NCI-H82 treated with DMSO at 0.1 percent for 48 hours (cell line): Measurements from ENCODE around the gene SPAG17.

Experiments
- DNase-seq: peaks from one replicate; lab custom pipeline; 2025; ENCODE audit not compliant: unreplicated experiment; lab: John Stamatoyannopoulos, UW

Gene SPAG17

DNA sequence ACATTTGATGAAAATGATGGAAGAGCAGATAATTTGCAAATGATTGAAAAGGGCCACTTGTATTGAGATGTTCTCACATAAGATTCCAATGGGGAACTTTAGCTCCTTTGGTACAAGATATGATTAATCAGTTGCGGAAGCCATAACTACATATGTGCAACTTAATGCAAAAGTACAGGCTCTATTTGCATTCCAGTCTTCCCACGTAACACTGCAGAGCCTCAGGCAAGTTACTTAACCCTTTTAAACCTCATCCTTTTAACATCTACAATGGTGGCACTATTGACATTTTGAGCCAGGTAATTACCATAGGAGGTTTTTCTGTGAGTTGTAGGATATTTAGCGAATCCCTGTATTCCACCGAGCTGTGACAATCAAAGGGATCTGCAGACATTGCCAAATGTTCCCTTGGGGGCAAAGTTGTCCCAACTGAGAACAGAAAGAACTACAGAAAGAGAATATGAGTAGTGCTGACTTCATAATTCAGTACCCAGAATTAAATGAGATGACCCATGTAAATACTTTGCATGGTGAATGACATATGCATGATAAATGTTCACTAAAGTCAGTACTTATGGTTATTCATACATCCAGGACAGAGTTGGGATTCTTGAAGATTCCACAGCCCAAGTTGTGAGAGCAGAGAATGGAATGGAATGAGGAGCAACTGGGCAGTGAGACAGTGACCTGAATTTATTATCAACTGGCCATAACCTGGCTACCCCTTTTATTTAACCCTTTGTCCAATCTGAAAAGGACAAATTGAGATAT is 62.6 kb downstream of the SPAG17 start:
- no peak for DNase-seq

DNA sequence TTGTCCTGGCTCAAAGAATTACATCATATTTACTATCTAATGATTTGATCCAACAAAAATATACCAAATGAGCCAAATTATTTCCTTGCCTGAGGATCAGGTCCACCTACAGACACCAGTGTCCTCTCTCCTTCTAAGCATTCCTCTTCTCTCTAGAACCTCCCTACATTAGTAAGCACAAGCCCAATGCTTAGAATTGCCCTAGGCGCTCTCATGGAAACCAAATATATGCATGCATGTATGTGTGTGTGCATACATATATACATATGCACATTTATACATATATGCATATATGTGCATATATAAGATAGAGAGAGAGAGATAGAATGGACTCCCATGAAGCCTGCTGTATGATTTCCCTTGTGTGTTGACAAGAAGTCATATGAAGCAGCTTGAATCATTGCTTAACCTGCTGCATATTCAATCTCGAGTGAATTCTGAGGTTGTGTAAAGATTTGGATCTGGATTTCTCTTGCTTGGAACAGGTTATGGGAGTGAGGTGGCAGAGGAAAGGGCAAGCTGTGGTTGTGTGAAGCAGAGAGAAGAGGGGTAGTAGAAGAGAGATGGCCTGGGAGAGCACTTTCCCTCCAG is 66.1 kb downstream of the SPAG17 start:
- no peak for DNase-seq

DNA sequence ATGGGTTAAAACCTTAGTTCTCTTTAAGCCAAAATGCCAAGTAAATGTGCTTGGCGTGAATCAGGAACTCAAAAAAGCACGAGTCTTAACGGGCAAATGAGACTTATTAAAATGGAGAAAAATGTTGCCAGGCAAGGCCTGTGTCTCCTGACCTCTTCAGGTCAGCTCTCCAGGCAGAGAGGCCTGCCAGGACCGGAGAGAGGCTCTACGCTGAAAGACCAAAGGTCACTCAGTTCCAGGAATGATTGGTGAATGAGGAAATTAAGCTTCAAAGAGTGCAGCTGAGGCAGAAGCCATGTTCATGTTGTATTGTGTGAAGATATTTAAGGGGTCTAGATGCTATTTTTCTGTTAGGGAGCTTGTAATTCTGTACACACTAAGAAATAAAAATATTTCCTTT is 66.6 kb downstream of the SPAG17 start:
- DNase-seq, result no peak

DNA sequence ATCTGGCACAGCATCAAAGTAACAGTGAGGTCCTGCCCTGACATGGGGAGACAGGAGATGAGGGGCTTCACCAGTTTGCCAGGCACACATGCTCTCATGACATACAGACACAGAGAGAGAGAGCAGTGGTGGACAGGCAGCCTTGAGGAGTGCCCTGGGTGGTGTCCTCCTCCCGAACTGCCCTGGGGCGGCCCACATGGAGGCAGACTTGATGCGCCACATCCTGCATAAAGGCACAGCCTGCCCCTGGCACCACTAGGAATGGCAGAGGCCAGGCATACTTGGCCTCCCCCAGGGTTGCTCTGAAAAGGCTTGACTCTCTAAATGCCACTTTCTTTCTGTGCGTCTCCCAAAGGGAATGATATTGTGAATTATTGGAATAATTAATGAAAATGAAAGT is 67.5 kb downstream of the SPAG17 start:
- no peak for DNase-seq

DNA sequence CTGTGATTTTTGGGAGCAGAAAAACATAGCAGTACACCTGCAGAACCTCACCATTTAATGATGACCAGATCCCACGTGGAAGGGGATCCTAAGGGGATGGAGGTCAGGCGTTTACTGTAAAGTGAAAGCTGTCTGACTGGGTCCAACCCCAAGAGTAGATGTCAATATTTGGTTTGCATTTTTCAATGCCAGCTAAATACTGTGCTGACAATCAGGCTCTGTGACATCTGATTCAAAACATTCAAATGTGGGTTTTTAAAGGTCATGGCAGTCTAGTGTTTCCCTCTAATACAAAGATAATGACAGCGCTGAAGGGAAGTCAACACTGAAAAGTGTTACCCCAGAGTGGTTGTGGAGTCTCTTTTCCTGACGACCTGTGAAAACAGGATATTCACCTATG is 68.1 kb downstream of the SPAG17 start:
- no peak for DNase-seq

DNA sequence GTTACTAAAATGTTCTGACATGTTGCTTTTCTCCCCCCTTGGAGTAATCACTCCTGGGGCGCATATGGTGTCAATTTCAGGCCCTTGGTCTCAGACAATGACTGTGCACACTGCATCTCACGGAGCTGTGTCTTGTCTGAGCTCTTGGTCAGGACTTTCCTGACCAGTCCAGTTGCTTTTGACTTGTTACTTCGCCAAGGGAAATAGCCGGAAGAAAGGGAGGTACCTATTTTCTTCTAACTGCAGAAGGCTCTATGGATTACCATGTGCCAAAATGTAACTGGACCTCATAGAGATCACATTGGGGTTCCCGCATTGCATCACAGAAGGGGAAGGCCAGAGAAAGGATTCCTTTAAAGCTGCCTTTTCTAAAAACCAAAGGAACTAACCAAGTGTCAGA is 68.6 kb downstream of the SPAG17 start:
- no peak for DNase-seq

DNA sequence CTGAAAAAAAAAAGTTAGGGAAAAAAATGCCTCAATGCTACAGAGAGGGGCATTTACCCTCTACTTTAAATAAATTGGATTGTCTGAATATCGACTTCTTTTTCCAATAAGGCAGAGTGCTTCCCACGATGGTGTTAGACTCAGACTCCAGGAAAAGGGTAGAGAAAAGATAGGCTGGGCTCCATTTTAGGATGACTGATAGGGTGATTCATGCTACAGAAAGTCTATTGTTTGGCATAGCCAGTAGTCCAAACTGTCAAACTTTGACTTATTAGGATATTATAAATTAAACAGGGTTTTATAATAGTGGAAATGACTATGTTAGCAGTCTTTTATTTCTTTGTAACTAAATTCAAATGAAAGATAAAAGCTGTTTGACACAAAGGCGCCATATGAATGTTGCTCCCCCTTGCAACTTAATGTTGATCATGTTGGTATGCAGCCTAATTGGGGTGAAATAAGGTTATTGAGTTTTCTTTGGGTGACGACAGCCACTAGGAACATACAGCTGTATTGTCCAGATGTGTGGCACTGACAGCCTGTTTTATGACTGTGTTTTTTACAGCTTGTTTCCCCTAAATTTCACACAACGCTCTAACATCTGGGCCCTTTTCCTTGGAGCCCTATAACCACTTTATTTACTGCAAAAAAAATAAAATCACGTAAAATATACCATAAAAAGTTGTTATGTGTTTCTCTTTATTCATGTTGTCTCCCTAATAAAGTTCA is 69.3 kb downstream of the SPAG17 start:
- no peak for DNase-seq

DNA sequence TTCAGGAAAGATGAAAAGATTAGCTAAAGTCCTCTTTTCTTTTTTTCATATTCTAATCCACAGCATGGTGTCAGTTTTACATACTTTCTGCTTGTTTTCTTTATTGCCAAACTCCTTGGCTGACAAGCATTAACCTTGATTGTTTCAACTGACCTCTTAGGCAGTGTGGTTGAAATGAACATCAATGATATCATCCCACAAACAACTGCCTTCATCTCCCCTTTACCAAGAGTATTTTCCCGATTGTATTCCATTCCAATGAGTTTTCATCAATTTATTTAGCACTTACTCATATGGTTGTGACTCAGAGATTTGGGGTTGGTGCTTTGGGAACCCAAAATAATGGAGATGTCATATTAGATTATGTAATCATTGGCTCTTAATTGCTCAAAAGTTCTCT is 71.8 kb downstream of the SPAG17 start:
- DNase-seq, result no peak

DNA sequence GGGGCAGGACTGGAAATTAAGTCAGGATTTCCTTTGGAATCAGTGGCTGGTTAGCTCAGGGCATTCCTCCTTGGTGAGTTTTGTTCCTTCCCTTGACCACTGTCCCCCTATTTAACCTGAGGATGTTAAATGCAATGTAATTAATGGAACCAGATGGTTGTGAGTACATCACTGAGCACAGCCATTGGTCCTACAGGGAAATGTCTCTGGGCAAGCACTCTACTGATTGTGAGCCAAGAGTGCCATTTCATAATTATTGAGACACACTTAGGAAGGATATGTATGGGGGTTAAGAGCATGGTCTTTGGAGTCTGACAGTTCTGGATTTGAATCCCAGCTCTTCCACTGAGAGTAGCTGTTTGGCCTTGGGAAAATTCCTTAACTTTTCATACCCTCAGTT is 74.4 kb downstream of the SPAG17 start:
- DNase-seq, result no peak

DNA sequence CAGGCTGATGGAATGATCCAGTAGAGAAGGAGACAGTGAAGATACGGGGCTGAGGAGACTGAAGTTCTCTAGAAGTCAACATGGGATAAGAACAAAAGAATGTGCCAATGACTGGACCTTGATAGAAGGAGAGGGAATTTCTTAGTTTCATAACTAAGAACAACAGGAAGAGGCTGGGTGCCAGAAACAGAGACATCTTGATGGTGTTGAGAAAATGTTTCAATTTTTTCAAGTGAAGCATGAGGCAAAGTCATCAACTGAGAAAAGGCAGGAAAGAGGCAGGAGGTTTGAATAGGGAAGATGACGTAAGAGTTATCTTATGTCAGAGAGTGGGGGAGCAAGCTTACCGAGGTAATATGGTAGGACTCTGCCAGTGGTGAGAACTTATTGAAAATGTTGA is 80.1 kb downstream of the SPAG17 start:
- DNase-seq, result no peak

DNA sequence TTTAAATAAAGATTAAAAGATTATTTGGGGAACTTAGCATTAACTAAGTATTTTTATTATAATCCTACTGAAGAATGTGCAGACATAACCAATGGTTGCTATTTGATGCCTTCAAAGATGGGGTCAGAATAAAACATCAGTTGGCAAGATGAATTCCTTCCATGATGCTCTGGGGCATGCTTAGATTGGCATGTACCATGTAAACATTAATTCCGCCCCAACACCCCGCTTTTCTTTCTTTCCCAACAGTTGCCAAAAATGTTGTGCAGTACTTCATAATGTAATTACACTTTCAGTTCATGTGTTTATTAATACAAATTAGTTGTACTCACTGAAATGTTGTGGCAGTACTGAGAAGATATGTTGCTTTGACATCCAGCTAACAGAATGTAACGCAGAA is 82.6 kb downstream of the SPAG17 start:
- DNase-seq, result no peak

DNA sequence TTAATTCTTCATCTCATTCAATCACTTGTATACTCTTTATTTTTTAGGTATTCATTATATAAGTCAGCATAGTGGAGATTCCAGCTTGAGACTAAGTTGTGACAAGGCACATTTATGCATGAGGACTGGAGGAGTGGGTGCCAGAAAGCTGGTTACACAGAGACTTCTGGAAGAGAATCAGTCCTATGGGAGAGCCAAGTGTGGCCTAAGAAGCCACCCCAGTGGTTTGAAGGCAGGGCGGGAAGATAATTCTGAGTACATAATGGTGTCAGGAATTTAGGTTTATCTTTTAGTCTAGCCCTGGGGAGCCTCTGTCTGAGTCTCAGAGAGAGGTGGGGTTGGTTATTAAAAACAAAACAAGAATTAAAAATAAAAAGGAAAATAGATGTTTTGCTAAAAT is 83.0 kb downstream of the SPAG17 start:
- DNase-seq, result no peak

DNA sequence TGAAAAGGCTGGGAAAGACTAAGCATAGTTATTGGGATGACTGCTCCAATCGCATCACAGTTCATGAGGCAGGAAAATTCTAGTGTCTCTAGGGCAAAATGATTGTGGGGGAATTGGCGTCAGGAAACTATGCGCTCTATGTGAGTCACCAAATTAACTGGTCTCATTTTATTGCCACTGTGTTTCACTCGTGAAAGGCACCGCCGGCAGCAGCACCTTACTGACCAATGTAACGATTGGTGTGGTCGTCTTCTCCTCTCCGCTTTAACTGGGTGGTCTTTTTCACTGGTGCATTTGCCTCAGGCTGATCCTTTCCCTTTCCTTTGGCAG is 83.5 kb downstream of the SPAG17 start:
- DNase-seq, result no peak

DNA sequence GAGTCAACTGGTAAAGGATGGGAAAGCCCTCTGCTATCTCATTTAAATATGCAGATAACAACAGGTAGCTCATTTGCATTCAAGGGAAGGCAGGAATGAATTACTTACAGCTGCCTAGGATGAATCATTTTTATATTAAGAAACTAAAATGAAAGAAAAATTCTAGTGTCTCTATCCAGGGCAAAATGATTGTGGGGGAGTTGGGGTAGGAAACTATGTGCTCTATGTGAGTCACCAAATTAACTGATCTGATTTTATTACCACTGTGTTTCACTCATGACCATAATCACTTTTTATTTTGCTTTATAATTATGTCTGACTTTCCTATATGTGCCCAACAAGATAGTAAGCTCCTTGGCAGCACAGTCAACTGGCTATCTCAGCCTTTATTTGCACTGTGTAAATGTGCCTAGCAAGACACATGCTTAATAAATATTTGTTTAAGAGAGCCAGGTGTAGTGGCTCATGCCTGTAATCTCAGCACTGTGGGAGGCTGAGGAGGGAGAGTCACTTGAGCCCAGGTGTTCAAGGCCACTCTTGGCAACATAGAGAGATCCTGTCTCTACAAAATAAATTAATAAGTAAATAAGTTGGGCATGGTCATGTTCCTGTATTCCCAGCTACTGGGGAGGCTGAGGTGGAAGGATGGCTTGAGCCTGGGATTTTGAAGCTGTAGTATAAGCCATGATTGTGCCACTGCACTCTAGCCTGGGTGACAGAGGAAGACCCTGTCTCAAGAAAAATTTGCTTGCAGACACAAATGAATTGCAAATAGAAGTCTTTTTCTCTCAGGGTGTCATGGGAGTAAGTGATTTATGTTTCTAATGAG is 84.1 kb downstream of the SPAG17 start:
- DNase-seq, result no peak

DNA sequence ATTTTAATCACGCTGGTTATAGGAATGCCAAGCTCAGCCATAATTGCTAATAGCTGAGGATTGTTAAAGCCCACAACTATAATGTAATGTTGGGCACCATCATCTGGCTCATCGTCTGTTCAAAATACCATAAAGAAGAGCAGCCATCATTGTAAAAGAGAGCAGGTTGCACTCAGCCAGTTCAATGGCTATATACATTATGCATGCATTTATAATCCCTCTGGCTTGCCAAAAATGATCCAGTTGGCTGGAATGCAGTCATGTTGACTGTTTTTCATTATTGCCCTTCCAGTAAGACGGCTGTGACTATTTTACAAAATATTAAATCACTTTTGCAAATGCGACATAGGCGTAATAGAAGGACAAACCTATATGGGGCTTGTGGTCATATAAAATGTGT is 85.3 kb downstream of the SPAG17 start:
- no peak for DNase-seq

DNA sequence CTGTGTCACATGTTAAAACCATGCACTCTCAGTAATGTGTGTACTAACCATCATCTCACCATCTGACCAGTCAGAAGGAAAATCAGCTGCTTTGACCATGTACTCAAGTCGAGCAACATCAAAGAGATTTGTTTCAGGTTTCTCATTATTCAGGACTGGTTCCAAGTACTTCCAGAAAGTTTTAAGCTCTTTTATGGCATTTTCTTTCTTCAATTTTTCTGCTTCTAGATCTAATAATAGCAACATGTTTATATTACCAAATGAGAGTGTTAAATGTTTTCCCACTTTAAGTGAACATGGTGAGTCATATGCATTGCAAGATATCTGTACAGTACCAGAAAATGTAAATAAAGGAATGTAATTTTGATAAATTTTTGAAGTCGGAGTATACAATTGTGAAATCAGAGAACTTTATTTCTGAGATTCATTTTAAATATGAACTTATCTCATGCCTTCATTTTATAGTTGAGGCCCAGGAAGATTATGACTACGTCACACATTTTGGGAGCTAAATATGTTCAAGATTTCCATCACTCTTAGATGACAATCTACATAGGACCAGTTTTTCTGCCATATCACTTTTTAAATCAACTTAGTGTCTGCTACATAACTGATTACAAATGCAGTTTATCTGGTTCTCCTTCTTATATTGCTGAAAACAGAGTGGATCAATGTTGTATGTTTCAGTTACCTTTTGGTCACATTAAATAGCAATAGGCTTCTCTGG is 87.2 kb downstream of the SPAG17 start:
- DNase-seq, result no peak

DNA sequence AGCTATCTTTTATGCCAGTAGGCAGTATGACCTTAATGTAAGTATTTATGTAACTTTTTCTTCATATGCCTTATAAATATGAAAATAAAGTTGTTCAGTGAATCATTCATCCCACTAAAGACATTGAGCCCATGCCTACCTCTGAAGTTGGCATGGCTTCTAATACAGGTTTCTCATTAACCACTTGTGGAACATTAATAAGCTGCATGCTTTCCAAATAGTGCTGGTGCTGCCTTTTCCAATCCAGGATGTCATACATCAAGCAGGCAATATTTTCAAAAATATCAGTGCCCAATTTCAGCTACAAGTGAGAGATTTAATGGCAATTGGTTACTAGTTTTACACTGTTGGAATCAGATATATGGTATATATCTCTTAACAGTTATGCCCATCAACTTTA is 92.0 kb downstream of the SPAG17 start:
- DNase-seq, result no peak

DNA sequence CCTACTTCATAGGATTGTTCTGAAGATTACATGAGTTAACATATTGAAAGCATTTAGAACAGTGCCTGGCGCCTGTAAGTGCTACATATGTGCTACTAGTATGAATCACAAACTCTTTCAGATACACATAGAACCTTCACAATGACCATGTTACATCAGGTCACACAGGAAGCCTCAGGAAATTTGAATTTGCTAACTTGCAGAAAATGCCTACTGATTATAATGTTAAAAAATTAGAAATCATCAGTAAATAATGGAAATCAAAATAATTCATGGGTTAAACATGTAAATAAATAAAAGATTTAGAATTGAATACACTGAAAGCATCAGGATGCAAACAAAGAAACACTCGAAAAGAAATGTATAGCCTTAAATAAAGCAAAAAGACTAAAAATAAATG is 94.9 kb downstream of the SPAG17 start:
- DNase-seq, result no peak

DNA sequence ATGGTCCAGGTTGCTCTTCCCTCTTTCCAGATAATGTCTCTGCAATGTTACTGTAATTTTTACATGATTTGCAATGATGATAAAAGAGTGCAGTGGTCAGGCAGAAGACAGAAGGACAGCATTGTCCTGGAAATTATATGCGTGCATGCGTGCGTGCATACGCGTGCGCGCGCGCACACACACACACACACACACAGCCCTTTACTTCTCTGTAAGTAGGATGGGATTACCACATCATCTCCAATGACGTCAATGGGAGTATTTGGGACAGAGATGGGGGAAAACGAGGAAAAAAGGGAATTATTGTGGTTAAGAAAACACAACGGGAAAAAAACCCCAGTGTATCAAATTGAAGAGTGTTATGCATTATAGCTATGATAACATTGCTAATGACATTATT is 99.7 kb downstream of the SPAG17 start:
- no peak for DNase-seq

DNA sequence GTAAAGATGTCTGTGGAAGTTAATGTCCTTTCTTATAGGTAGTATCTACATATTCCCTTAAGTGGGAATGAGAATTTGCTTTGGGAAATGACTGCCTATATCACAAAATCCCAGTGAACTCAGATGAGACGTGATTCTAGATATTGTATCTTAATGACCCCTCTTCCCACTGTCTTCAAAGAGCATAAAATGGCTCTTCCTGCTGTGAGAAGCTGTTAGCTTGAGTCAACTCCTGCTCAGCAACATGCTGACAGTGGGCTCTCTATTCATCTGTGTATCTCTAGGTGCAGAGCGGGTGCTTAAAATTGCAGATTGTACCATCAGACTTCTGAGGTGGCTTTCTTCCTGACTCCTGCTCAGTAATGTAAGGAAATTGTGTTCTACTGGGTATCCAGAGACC is 100.6 kb downstream of the SPAG17 start:
- no peak for DNase-seq

DNA sequence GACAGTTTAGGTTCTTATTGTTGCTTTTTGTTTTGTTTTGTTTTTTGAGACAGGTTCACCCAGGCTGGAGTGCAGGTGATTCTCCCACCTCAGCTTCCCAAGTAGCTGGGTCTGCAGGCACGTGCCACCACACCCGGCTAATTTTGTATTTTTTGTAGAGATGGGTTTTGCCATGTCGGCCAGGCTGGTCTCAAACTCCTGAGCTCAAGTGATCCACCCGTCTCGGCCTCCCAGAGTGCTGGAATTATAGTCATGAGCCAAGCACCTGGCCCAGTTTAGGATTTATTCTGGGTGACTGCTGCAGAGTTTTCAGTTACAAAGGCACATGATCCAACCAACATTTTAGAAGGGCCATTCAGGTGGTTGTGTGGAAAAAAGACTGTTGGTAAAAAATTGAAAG is 102.0 kb downstream of the SPAG17 start:
- no peak for DNase-seq
